ENCODE measurements around the gene AQP1.

AQP1 gene

DNA sequence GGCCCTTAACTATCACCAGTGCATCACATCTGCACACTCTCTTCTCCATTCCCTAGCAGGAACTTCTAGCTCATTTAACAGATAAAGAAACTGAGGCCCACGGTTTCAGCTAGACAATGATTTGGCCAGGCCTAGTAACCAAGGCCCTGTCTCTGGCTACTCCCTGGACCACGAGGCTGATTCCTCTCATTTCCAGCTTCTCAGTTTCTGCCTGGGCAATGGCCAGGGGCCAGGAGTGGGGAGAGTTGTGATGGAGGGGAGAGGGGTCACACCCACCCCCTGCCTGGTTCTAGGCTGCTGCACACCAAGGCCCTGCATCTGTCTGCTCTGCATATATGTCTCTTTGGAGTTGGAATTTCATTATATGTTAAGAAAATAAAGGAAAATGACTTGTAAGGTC lies 13.5 kb downstream of the AQP1 start:
- ATAC-seq = no peak
- TF ChIP-seq GLIS3 (CRISPR knock-in tag; IDR thresholded peaks at IDR 0.05) = no peak
- TF ChIP-seq ZNF70 (CRISPR knock-in tag; IDR thresholded peaks at IDR 0.05) = no peak
- TF ChIP-seq RARB (CRISPR knock-in tag; IDR thresholded peaks at IDR 0.05) = no peak
- no peak for TF ChIP-seq CREB5 (CRISPR knock-in tag; IDR thresholded peaks at IDR 0.05; ENCODE audit: low read depth)
- no peak for TF ChIP-seq TCF4 (CRISPR knock-in tag; IDR thresholded peaks at IDR 0.05; ENCODE audit: borderline replicate concordance)
- TF ChIP-seq ZNF565 (CRISPR knock-in tag; conservative IDR thresholded peaks at IDR 0.05; ENCODE audit: low read depth) = no peak
- TF ChIP-seq ISL1 (CRISPR knock-in tag; IDR thresholded peaks at IDR 0.05) = no peak

- TF ChIP-seq TCF4 (CRISPR knock-in tag; IDR thresholded peaks at IDR 0.05; ENCODE audit: borderline replicate concordance) = no peak
- no peak for TF ChIP-seq RARB (CRISPR knock-in tag; IDR thresholded peaks at IDR 0.05)
- TF ChIP-seq ZNF565 (CRISPR knock-in tag; conservative IDR thresholded peaks at IDR 0.05; ENCODE audit: low read depth) = no peak
- no peak for TF ChIP-seq CREB5 (CRISPR knock-in tag; IDR thresholded peaks at IDR 0.05; ENCODE audit: low read depth)
- TF ChIP-seq, protein P1, sequence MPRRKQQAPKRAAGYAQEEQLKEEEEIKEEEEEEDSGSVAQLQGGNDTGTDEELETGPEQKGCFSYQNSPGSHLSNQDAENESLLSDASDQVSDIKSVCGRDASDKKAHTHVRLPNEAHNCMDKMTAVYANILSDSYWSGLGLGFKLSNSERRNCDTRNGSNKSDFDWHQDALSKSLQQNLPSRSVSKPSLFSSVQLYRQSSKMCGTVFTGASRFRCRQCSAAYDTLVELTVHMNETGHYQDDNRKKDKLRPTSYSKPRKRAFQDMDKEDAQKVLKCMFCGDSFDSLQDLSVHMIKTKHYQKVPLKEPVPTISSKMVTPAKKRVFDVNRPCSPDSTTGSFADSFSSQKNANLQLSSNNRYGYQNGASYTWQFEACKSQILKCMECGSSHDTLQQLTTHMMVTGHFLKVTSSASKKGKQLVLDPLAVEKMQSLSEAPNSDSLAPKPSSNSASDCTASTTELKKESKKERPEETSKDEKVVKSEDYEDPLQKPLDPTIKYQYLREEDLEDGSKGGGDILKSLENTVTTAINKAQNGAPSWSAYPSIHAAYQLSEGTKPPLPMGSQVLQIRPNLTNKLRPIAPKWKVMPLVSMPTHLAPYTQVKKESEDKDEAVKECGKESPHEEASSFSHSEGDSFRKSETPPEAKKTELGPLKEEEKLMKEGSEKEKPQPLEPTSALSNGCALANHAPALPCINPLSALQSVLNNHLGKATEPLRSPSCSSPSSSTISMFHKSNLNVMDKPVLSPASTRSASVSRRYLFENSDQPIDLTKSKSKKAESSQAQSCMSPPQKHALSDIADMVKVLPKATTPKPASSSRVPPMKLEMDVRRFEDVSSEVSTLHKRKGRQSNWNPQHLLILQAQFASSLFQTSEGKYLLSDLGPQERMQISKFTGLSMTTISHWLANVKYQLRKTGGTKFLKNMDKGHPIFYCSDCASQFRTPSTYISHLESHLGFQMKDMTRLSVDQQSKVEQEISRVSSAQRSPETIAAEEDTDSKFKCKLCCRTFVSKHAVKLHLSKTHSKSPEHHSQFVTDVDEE (CRISPR knock-in tag; IDR thresholded peaks at IDR 0.05) = no peak
- no peak for ATAC-seq
These were observed 14.3 kb downstream of the AQP1 start for GRCh38 chr7:30925913-30926312.

GRCh38 chr7:30926313-30926712 lies 14.7 kb downstream of the AQP1 start:
- TF ChIP-seq TCF4 (CRISPR knock-in tag; IDR thresholded peaks at IDR 0.05; ENCODE audit: borderline replicate concordance) = peak; percentile 15; the same call in 1 of the 2 replicates
- no peak for TF ChIP-seq RARB (CRISPR knock-in tag; IDR thresholded peaks at IDR 0.05)
- no peak for ATAC-seq

DNA sequence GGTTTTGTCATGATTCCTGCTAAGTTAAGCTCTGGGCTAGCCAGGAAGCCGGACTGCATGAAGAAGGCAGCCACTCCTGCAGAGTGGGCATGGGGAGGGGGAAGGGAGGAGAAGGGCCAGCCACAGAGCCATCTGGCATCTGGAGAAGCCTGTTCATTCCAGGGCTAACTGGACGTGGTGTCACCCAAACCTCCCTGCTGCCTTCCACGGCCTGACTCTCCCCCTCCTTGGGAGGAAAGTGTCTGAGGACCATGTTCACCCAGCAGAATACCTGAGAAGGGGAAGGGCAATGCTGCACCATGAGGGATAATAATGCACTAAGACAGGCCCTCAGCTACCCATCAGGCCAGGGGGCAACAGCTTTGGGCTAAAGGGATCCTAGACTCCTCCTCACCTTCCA lies 15.4 kb downstream of the AQP1 start:
- TF ChIP-seq PPARA (CRISPR knock-in tag; IDR thresholded peaks at IDR 0.05; ENCODE audit: borderline replicate concordance) = no peak
- no peak for TF ChIP-seq CSDC2 (CRISPR knock-in tag; IDR thresholded peaks at IDR 0.05)
- no peak for TF ChIP-seq TCF4 (CRISPR knock-in tag; IDR thresholded peaks at IDR 0.05; ENCODE audit: borderline replicate concordance)
- no peak for TF ChIP-seq CREB5 (CRISPR knock-in tag; IDR thresholded peaks at IDR 0.05; ENCODE audit: low read depth)
- no peak for TF ChIP-seq ZNF8 (CRISPR knock-in tag; IDR thresholded peaks at IDR 0.05)
- no peak for TF ChIP-seq SNAI2 (CRISPR knock-in tag; IDR thresholded peaks at IDR 0.05)
- TF ChIP-seq POU6F1 (CRISPR knock-in tag; IDR thresholded peaks at IDR 0.05; ENCODE audit: borderline replicate concordance, low read depth) = no peak
- TF ChIP-seq TOX (CRISPR knock-in tag; IDR thresholded peaks at IDR 0.05; ENCODE audit: borderline replicate concordance) = no peak
- TF ChIP-seq GLIS3 (CRISPR knock-in tag; IDR thresholded peaks at IDR 0.05) = no peak
- no peak for TF ChIP-seq ZC3H10 (CRISPR knock-in tag; IDR thresholded peaks at IDR 0.05)
- ATAC-seq = no peak

- ATAC-seq = no peak
- TF ChIP-seq ZC3H10 (CRISPR knock-in tag; IDR thresholded peaks at IDR 0.05) = no peak
- TF ChIP-seq RARB (CRISPR knock-in tag; IDR thresholded peaks at IDR 0.05) = no peak
- no peak for TF ChIP-seq POU6F1 (CRISPR knock-in tag; IDR thresholded peaks at IDR 0.05; ENCODE audit: borderline replicate concordance, low read depth)
- TF ChIP-seq, protein P2, sequence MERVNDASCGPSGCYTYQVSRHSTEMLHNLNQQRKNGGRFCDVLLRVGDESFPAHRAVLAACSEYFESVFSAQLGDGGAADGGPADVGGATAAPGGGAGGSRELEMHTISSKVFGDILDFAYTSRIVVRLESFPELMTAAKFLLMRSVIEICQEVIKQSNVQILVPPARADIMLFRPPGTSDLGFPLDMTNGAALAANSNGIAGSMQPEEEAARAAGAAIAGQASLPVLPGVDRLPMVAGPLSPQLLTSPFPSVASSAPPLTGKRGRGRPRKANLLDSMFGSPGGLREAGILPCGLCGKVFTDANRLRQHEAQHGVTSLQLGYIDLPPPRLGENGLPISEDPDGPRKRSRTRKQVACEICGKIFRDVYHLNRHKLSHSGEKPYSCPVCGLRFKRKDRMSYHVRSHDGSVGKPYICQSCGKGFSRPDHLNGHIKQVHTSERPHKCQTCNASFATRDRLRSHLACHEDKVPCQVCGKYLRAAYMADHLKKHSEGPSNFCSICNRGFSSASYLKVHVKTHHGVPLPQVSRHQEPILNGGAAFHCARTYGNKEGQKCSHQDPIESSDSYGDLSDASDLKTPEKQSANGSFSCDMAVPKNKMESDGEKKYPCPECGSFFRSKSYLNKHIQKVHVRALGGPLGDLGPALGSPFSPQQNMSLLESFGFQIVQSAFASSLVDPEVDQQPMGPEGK (CRISPR knock-in tag; IDR thresholded peaks at IDR 0.05; ENCODE audit: borderline replicate concordance) = no peak
- no peak for TF ChIP-seq PPARA (CRISPR knock-in tag; IDR thresholded peaks at IDR 0.05; ENCODE audit: borderline replicate concordance)
- no peak for TF ChIP-seq OSR1 (CRISPR knock-in tag; IDR thresholded peaks at IDR 0.05)
- no peak for TF ChIP-seq CSDC2 (CRISPR knock-in tag; IDR thresholded peaks at IDR 0.05)
- no peak for TF ChIP-seq BACH2 (CRISPR knock-in tag; IDR thresholded peaks at IDR 0.05; ENCODE audit: borderline replicate concordance)
- TF ChIP-seq TCF4 (CRISPR knock-in tag; IDR thresholded peaks at IDR 0.05; ENCODE audit: borderline replicate concordance) = no peak
- TF ChIP-seq CREB5 (CRISPR knock-in tag; IDR thresholded peaks at IDR 0.05; ENCODE audit: low read depth) = no peak
- TF ChIP-seq ZNF8 (CRISPR knock-in tag; IDR thresholded peaks at IDR 0.05) = no peak
- no peak for TF ChIP-seq ZNF70 (CRISPR knock-in tag; IDR thresholded peaks at IDR 0.05)
- TF ChIP-seq SNAI2 (CRISPR knock-in tag; IDR thresholded peaks at IDR 0.05) = no peak
- TF ChIP-seq ESRRG (CRISPR knock-in tag; IDR thresholded peaks at IDR 0.05) = no peak
These were observed 15.9 kb downstream of the AQP1 start for GRCh38 chr7:30927559-30927958.
